Activated CD8-positive, alpha-beta memory T cell treated with anti-CD3 and anti-CD28 coated beads for 24 hours (primary cell): ENCODE measurements around the gene PPIP5K1.

ENCODE experiments used
- DNase-seq: peaks from one replicate; pipeline ENCODE4 v3.0.0-alpha.2; 2020

The PPIP5K1 gene

DNA sequence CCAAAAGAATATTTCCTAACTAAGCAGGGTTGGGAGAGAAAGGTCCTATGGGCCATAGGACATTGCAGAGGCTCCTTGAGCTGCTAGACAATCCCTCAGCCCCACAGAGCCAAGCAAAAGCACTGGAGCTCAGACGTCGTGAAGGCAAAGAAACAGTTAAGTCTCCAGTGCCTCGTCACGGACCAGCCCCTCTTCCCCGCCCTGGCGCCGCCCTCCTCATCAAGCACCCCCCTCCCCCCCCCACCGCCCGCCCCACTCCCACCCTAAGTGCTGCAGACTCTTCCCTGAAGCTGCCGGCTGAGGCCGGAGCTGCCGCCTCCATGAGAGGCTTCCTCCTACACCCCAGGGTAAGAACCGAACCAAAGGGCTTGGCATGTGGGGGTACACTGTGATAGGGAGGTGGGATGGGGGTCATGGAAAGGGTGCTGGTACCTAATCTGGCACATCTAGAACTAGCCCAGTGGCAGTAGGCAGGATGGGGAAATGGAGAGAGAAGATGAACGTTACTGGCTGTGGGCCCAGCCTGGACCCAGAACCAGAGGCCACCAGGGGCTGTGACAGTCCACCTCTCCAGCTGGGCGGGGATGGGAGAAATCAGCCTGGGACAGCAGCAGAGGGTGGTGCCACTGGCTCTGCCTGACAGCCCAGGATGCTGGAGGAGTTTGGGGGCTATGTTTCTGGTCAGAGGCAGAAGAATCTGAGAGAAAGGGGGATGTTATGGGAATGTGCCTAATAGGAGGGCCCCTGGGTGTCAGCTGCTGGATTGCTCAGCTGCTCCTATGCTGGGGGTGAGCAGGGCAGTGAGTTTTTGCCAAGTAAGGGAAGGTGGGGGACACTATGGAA lies 72.4 kb downstream of the PPIP5K1 start, which contains the start of gene MAP1A:
Gene MAP1A, plus strand, starts transcription at position 255 of the 843 bp plus-strand sequence. CDS start 3,866 bp downstream, outside the sequence.
- no peak for DNase-seq

DNA sequence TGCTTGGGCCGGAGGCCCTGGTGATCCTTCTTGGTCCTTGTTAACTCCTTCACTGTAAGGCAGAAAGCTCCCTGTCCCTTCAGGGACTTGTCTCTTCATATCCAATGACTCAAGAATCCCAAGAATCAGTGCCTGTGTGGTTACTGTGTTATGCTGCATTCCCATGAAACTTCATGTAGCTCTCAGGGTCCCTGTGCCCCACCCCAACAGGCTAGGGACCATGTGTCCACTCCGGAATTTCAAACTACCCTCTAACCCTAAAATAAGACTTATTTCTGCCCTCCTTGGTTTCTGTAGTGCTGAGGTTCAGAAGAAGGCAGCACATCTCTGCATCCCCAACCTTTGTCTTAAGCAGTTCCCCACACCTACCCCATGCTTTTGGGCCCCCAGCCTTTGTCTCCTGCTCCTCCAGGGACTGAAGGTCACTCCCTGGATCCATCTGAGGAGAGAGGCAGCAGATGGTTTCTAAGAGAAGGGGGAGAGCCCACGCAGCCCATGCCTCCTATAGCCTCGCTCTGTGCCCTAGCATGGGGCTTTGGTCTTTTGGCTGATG lies 73.1 kb downstream of the PPIP5K1 start:
- no peak for DNase-seq

DNA sequence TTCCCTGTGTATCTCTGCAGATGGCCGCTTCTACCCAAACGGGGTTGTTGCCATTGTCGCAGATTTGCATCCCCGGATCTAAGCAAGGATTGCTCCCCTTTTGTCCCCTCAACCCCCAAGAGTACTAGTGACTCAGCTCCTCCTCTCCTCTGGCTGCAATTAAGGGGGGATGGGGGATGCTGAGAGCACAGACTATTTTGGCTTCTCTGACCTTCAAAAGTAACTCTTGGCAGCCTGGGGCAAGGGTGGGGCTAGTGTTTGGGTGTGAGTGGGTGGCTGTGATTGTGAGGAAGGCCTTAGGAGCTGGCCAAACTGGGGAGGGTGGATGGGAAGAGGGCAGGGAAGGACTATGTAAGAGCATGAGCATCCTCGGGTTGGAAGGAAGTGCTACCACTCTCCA lies 73.8 kb downstream of the PPIP5K1 start:
- no peak for DNase-seq

DNA sequence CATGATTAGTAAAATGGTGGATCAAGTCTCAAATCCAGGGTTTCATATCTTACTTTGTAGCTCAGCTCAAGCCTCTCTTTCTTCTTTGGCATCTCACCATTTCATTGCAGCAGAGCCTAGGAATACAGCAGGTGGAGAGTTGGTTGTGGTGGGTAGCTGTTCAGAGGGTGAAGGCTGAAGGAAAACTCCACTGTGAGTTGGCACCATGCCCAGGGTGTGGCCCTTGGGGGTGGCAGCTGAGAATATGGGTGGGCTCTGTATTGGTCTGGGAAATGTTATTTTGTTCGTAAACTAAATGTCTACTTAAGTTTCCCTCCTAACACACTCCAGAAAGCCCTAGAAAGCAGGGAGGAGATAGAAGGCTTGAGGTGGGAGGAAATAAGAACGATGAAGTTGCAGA lies 74.3 kb downstream of the PPIP5K1 start:
- DNase-seq, result no peak

DNA sequence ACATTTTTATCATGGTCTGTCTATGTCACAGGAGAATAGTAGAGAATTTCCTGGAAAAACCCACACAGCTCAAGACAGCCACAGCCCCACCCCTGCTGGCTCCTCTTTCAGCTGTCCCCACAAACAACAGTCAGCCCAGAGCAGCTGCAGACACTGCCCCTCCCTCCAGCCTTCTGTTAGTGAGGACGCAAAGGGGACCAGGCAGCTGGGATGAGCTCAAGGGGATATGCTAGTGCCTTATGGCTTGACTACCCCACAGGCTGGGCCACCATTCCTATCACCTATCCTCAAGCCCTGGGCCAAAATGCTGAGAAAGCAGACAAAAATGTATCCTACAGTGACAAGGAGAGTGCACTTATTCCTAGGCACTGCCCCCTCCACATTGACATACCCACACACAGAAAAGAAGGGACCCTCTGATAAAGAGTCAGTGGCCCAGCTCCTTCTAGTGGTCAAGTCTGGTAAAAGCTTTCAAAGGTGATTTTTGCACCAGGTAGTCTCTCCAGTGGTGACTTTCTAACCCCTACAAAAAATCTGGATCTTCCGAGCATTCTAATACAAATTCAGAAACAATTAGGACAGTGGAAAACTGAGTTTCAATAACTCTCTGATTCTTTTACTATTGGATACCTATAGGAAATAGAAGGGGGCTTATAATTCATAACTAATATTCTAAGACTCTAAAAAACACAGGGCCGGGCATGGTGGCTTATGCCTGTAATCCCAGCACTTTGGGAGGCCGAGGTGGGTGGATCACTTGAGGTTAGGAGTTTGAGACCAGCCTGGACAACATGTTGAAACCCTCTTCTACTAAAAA lies 75.6 kb downstream of the PPIP5K1 start:
- no peak for DNase-seq

DNA sequence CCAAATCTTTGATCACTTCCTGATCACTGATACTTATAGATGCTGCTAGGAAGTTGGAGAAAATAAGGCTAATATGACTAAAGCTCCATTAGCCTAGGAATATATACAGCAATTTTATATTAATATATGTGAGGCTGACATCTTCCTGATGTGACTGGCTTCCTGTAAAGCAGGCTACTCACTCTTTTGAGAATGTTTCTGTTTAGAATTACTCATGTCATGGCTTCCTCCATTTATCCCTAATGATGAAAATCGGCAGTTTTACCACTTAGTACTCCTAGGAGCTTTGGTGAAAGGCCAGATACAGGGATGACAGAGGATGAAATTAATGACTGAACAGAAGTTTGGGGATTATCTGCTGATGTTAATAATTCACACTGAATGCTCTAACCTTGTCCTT lies 76.5 kb downstream of the PPIP5K1 start:
- DNase-seq, result no peak

DNA sequence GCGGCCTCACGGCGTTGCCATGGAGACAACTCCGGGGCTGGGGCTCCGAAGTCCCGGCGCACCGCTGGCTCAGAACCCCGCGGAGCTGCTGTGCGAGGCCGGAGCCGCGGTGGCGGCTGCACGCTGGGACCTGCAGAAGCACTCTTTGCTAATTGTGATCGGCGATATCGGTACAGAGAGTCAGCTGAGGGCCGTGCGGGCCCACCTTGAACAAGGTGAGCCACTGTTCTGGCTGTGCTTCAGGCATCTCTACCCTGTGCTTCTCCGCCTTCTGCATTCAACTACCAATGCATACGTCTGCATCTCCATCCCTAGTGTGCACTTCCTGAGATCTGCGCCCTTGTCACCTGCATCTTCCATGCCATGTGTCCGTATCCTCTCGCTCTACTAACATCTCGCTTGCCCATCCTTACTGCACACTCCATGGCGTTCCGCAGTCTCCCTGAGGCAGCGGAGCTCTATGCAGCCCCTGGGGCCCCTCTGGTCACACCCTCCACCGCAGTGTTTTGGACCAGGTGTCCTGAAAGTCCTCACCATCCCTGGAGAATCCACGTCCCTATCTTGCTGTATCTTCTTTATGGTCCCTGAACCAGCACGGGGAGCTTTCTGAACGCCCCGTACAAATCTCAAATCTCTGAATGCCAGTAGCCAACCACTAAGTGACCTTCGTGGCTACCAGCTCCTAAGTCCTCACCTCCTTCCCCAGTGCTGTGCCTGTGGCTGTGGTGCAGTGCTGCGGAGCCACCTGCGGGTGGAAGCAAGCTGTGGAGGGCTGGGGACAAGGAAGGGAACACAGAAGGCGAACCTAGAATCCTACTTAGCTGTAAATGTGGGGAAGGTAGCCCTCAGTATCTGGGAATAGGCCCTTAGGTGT lies 78.8 kb downstream of the PPIP5K1 start:
- no peak for DNase-seq

DNA sequence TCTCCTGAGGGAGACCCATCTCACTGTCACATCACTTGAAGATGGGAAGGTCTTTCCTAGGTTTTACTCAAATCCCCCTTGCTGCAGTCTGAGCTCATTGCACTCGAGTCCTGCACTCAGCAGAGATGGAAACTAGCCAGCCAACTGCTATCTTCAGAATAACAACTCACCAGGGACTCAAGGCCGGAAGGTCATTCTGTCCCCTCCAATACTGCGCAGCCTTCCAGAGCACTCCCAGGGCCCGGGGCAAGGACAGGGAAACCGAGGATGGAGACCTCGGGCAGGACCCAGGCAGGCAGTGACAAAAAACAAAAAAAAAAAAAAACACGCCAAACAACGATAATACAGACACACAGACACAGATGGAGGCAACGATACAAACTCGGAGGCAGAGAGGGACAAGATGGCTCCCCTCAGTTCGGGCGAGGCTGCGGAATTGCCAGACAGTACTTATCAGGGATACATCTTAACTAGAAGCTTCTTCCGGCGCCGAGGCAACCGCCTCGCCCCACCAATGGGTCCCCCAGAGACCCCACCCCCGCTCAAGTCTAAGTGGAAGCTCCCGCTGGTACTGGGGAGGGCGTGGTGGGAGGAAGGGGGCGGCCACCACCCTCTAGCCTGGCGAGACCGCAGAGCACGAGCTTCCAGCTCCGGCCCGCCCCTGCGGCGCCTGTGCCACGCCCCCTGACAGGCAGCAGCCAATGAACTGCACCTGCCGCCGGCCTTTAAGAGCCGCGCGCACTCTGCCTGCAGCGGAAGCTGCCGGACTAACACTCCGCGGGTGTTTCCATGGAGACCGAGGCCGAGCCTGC lies 79.6 kb downstream of the PPIP5K1 start:
- DNase-seq, result peak; percentile 97

DNA sequence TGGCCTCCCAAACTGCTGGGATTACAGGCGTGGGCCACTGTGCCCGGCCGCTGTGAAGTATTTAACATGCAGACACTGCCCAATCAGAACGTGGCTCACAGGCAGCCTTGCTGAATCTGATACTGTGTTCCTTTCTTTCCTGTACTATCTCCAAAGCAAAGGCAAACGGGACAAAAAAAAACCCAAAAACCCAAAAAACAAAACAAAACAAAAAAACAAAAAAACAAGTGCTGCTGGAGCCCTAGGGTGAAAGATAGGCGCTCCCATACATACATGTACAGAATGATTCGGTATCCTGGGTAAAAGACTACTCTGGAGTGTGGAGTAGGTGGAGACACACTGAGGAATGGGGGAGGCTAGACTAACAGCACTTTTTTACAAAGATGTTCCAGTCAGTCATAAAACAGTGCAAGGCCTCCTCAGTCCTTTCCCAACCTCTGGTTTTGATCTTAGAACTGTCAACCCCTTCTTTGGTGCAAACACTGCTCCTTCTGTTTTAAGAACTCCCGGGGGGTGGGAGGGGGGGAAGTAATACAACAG lies 80.3 kb downstream of the PPIP5K1 start:
- DNase-seq, result no peak

DNA sequence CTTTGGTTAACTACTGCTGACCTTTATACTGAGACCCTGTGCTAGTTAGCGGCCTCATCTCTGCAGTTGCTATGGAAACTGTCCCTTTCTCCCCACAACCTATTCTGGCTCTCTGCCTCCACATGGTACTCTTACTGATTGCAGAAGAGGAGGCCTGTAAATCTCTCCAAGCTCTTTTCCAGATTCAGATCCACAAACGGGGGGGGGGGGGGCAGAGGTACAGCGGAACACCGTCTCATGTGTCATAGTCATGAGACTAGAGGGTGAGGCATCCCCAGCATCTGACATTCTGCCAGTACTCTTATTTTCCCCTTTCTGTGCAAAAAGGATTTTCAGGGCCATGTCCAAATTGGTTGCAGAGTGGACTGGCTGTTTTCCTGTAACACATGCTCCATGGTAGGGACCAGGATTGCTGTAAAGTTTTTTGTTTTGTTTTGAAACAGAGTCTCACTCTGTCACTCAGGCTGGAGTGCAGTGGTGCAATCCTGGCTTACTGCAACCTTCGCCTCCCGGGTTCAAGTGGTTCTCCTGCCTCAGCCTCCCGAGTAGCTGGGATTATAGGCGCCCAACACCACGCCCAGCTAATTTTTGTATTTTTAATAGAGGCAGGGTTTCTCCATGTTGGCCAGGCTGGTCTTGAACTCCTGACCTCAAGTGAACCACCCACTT lies 80.9 kb downstream of the PPIP5K1 start:
- no peak for DNase-seq

DNA sequence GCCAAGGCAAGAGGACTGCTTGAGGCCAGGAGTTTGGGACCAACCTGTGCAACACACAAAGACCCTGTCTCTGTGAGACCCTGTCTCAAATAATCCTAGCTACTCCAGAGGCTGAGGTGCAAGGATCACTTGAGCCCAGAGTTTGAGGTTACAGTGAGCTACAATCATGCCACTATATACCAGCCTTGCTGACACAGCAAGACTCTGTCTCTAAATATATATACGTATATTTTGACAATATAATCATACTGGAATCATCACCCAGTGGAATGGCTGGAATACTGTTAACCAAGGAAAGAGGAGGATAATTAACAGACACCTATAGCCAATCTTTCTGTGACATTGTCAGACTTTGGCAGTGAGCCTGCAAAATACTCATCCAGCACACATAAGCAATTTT lies 81.6 kb downstream of the PPIP5K1 start:
- DNase-seq, result no peak

DNA sequence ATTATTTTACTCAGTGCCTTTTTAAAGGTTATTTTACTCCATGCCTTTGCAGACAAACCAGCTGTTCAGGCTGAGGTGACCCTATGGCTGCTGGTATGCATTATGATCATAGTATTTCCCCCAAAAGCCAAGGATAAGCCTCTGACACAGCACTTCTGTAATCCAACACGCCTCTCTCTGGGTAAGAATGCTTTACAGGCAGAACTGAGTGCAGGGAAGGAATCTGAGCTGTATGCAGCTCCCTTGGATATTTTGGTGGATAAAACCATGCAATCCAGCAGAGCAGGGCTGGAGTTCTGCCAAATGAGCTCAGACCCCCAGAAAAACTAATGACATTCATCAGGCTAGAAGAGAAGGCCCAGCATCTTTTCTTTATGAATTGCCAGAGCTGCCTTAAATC lies 84.3 kb downstream of the PPIP5K1 start:
- DNase-seq, result no peak

DNA sequence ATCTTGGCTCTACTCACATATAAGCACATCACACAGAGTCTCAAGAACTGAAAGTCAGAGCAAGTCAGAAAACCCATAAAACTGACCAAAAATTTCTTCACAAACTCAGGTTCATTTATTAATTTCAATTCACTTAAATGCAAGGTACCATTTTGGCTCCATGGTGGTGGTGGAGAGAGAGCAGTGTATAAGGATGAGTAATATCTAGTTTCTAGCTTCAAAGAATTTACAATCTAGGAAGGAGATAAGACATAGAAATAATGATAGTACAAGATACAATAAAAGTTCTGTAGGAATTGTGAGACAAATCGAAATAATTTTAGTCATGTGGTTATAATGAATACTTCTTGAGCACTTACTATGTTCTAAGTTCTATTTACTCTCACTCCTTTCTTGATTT lies 90.4 kb downstream of the PPIP5K1 start:
- DNase-seq, result no peak

DNA sequence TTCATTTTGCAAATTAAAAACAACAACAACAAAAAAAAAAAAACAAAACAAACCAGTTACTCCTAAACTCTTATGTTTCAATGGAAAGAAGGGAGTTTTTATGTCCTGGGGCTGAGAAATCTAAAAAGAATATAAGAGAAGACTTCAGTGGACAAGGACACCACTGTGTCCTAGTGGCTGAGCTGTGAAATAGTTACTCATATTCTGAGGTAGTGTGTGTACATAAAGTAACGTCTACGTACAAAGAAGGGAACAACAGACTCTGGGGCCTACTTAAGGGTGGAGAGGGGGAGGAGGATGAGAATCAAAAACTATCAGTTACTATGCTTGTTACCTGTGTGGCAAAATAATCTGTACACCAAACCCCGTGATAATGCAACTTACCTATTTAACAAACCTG lies 91.0 kb downstream of the PPIP5K1 start:
- no peak for DNase-seq

DNA sequence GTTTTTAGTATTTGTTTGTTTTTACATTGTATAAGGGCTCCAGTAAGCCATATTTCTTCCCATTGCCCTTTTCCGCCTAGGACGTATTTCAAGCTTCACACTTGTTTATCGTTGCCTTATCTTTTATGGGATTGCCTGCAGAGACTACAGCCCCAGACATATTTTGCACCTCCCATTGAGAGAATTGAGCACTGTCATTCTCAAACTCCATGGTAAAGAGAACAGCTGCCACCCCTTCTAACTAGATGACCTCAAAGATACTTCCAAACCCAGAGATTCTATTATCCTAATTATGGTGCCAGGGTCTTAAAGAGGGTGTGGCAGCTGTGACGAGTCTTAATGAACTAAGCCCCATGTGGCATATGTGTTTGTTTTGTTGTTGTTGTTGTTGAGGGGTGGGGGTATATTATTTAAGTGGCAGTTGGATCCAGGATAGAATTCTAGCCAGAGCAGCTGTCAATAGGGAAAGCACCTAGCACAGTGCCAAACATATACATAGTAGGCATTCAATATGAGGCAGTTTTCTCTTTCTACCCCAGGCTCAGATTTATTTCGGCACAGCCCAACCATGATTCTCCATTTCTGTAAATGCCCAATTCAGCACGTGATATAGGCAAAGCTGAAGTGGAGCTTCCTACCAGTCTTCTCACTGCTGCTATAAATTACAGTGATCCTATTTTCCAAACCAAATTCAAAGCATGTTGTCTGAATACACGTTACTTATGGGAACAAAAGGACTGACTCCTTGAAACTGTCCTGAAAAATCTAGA lies 96.1 kb downstream of the PPIP5K1 start:
- DNase-seq, result no peak

DNA sequence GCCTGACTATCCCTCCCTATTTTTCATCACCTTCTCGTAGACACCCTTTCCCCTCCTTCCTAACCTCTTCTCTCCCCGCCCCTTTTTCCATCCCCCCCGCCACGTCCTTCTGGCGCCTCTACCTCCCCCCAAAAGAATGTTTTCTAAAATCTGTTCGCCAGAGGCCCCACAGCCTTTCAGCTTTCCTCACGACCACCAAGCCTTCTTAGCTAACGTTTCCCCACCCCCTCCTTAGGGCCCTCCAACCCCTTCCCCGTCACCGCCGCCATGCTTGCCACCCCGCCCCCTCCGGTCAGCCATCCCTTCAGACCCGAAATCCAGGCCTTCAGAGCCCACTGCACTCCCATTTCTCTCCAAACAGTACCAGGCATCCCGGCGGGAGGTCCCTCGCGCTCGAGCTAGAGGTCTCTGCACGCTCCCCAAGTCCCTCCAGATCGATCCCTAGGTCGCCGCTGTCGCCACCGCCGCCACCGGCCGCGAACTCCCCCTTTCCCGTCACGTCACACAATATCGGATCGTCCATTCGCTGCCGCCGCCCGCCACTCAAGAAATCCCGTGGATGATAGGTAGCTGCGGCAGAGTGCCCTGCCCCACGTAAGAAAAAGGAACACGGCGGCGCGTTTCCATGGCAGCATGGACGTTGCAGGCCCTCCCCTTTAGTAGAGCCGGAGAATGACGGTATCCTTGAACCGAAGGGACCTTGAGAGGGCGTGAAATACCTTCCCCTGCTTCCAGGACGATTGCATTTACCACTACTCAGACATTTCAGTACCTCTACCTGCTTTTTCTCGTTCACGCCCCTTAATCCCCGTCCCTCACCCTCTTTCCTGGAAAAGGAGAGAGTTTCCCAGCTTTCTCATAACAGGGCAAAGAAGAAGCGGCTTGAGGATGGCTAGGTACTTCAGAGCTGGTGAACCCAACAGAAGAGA lies 97.1 kb downstream of the PPIP5K1 start, which contains the start of gene TP53BP1:
Gene TP53BP1, minus strand, starts transcription at position 484 of the 929 bp plus-strand sequence. Its CDS starts 113 bp downstream, at position 371.
- DNase-seq, result peak; percentile 96

DNA sequence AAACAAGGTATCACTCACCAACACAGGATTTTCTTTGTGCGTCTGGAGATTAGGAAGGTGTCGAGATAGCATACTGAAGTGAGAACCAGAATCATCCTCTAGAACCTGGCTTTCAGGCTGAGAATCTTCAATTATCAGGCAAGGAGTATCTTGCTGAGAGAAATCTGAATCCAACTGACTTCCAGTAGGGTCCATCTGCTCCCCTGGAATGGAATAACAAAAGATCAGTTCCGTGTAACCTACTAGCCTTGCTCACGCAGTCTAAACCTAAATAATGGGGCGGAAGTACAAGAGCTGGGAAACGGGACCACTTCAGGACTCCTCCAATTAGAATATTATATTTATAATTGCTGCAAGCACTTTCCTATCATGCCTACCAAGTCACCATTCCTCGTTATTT lies 97.7 kb downstream of the PPIP5K1 start:
- no peak for DNase-seq

DNA sequence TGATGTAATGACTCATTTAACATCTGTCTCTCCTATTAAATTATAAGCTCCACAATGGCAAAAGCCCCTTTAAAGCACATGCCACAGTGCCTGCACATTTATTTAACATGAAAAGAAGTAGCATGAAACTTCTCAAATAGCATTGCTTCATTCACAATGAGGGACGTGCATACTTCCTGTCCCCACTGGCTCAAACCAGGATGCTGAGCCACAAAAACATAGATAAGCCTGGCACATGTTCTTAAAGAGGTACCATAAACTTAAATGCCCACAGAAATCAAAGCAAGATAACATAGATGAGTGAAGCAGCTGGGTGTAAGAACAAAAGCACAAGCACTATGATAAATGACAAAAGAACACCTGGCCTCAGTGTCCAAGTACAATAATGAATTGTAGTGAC lies 100.8 kb downstream of the PPIP5K1 start:
- no peak for DNase-seq

DNA sequence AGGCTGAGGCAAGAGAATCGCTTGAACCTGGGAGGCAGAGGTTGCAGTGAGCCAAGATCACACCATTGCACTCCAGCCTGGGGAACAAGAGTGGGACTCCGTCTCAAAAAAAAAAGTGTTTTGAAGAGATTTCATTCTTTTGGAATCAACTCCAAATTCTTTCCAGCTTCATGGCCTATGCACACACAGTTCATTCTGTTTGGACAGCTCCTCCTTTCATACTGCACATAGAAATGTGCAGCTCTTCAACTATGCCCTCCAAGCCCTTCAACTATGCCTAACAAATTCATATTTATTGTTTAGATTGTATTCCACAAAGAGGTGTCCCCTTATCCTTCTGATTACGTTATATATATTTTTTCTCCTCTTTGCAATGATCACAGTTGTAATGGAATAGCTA lies 101.2 kb downstream of the PPIP5K1 start:
- DNase-seq, result no peak
